Stimulated activated CD4-positive, alpha-beta T cell treated with anti-CD3 and anti-CD28 coated beads, TNF-alpha, amount 100 ng/mL, for 4 hours (primary cell): ENCODE results near the gene GIMAP5.
A peak's percentile ranks its signal among the peaks of the same experiment; 100 is the strongest.

Source experiments
- DNase-seq, 3 experiments: peaks; one replicate each; pipeline ENCODE4 v3.0.0-alpha.2; 2020; ENCODE audit warnings: low read depth in 3 of 3

The GIMAP5 gene

GRCh38 chr7:150735596-150736358, 1.4 kb upstream of the GIMAP5 start:
- no peak for DNase-seq

GRCh38 chr7:150736864-150737263, 354 bp upstream of the GIMAP5 start:
- DNase-seq = no peak

- DNase-seq = no peak
Observed at GRCh38 chr7:150738092-150738491, 874 bp downstream of the GIMAP5 start.

- DNase-seq = no peak
Observed at GRCh38 chr7:150738591-150739001, 1.4 kb downstream of the GIMAP5 start.

- no peak for DNase-seq
Observed at GRCh38 chr7:150739033-150739432, 1.8 kb downstream of the GIMAP5 start.

GRCh38 chr7:150740053-150740452, 2.8 kb downstream of the GIMAP5 start:
- no peak for DNase-seq

- DNase-seq = no peak
Observed at GRCh38 chr7:150742286-150742968, 5.2 kb downstream of the GIMAP5 start.

GRCh38 chr7:150744041-150744656, 6.9 kb downstream of the GIMAP5 start:
- no peak for DNase-seq

GRCh38 chr7:150745086-150745485, 7.9 kb downstream of the GIMAP5 start:
- DNase-seq = no peak

- DNase-seq = no peak
Observed at GRCh38 chr7:150745876-150746275, 8.7 kb downstream of the GIMAP5 start.

GRCh38 chr7:150746921-150747320, 9.7 kb downstream of the GIMAP5 start:
- no peak for DNase-seq

- no peak for DNase-seq
Observed at GRCh38 chr7:150748376-150748775, 11.2 kb downstream of the GIMAP5 start.

- DNase-seq = no peak
Observed at GRCh38 chr7:150751702-150752101, 14.5 kb downstream of the GIMAP5 start.

GRCh38 chr7:150753239-150753638, 16.0 kb downstream of the GIMAP5 start:
- no peak for DNase-seq

- no peak for DNase-seq
Observed at GRCh38 chr7:150753826-150754603, 16.8 kb downstream of the GIMAP5 start.

GRCh38 chr7:150754951-150755350, 17.7 kb downstream of the GIMAP5 start:
- no peak for DNase-seq

- DNase-seq = peak in 1 of 3 experiments; percentile 60
Observed at GRCh38 chr7:150755473-150756099, 18.4 kb downstream of the GIMAP5 start.

GRCh38 chr7:150756166-150756565, 18.9 kb downstream of the GIMAP5 start:
- no peak for DNase-seq

GRCh38 chr7:150756858-150757257, 19.6 kb downstream of the GIMAP5 start:
- DNase-seq = no peak

- DNase-seq = no peak
Observed at GRCh38 chr7:150759479-150759878, 22.3 kb downstream of the GIMAP5 start.

- no peak for DNase-seq
Observed at GRCh38 chr7:150766334-150766709, 29.1 kb downstream of the GIMAP5 start.

GRCh38 chr7:150769768-150770167, 32.5 kb downstream of the GIMAP5 start:
- DNase-seq = no peak
